ENCODE data around the gene ADAD2. TPM values are rescaled to one million over a fixed set of nuclear protein-coding genes. Genes with fewer than 3 reads are reported as not detected.

ADAD2 gene
- total and polyA plus RNA-seq, 9 of the 15 experiments (the other 6 are each of a cell fraction or from before 2014, with no cell fraction given), result 0.07 TPM; not detected in 8

DNA sequence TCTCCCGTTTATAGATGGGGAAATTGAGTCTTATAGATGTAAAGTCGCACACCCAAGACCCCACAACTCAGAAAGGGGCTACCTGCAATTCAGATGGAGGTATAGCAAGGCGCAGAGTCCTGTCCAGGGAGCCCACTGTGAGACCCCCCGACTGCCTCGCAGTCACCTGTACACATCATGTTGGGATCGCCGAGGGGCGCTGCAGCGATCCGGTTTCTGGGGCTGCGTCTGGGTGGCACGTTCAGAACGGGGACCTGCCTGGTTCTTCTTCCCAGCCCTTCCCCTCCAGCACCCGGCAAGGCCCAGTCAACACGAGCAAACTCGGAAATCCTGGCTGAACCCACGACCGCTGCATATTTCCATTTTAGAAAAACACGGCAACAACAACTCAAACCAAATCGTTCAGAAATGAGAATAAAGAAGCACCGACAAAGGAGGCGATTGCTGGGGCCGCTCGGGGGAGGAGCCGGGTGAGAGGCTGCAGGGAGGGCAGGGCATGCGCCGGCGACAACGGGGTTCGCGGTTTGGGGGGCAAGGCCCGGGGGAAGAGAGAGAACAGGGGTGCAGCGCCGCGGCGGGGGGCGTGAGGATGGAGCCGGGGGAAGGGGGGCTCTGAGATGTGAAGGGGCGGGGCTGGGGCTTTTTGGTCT, 46.6 kb upstream of the ADAD2 start (continued):
- TF ChIP-seq, protein P1, sequence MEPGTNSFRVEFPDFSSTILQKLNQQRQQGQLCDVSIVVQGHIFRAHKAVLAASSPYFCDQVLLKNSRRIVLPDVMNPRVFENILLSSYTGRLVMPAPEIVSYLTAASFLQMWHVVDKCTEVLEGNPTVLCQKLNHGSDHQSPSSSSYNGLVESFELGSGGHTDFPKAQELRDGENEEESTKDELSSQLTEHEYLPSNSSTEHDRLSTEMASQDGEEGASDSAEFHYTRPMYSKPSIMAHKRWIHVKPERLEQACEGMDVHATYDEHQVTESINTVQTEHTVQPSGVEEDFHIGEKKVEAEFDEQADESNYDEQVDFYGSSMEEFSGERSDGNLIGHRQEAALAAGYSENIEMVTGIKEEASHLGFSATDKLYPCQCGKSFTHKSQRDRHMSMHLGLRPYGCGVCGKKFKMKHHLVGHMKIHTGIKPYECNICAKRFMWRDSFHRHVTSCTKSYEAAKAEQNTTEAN (CRISPR knock-in tag; IDR thresholded peaks at IDR 0.05), result no peak
- TF ChIP-seq TGIF2 (CRISPR knock-in tag; IDR thresholded peaks at IDR 0.05) (no peak), ZNF79 (CRISPR knock-in tag; IDR thresholded peaks at IDR 0.05; ENCODE audit: low read depth) (no peak), ZNF707 (CRISPR knock-in tag; conservative IDR thresholded peaks at IDR 0.05) (no peak), ZBTB7A (IDR thresholded peaks at IDR 0.05; ENCODE audit: borderline replicate concordance, control insufficient read depth, low read depth, low read length) (peak; percentile 80), XRCC4 (IDR thresholded peaks at IDR 0.05; ENCODE audit: extremely low read depth, insufficient read depth, insufficient read length) (no peak), LARP7 (IDR thresholded peaks at IDR 0.05) (no peak), AFF1 (IDR thresholded peaks at IDR 0.05; ENCODE audit: low read depth in 1 of 2, partially characterized antibody in 2 of 2) (peak in 1 of 2 experiments; percentile 36), HDAC2 (IDR thresholded peaks at IDR 0.05) (no peak), THAP7 (CRISPR knock-in tag; IDR thresholded peaks at IDR 0.05) (no peak), RBFOX2 (IDR thresholded peaks at IDR 0.05; ENCODE audit: low read depth, low read length) (no peak; the same call in 1 of the 2 replicates), HDAC6 (IDR thresholded peaks at IDR 0.05; ENCODE audit: low read depth, low read length) (no peak), TFAP4 (CRISPR knock-in tag; IDR thresholded peaks at IDR 0.05; ENCODE audit: borderline replicate concordance) (peak; percentile 30; the same call in 1 of the 2 replicates), CBX2 (IDR thresholded peaks at IDR 0.05; ENCODE audit: insufficient read depth, low read length, poor library complexity, severe bottlenecking) (no peak), RAD21 (CRISPR knock-in tag; conservative IDR thresholded peaks at IDR 0.05 in 1 of 2, IDR thresholded peaks at IDR 0.05 in 1 of 2) (peak in 1 of 2 experiments; percentile 2; a peak in 1 of 4 replicates)
- TF ChIP-seq, protein P2, sequence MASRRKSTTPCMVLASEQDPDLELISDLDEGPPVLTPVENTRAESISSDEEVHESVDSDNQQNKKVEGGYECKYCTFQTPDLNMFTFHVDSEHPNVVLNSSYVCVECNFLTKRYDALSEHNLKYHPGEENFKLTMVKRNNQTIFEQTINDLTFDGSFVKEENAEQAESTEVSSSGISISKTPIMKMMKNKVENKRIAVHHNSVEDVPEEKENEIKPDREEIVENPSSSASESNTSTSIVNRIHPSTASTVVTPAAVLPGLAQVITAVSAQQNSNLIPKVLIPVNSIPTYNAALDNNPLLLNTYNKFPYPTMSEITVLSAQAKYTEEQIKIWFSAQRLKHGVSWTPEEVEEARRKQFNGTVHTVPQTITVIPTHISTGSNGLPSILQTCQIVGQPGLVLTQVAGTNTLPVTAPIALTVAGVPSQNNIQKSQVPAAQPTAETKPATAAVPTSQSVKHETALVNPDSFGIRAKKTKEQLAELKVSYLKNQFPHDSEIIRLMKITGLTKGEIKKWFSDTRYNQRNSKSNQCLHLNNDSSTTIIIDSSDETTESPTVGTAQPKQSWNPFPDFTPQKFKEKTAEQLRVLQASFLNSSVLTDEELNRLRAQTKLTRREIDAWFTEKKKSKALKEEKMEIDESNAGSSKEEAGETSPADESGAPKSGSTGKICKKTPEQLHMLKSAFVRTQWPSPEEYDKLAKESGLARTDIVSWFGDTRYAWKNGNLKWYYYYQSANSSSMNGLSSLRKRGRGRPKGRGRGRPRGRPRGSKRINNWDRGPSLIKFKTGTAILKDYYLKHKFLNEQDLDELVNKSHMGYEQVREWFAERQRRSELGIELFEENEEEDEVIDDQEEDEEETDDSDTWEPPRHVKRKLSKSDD (conservative IDR thresholded peaks at IDR 0.05; ENCODE audit: low read length), result no peak

Measured in K562 (cell line).